Activated naive CD8-positive, alpha-beta T cell treated with anti-CD3 and anti-CD28 coated beads, Interleukin-2, amount 10 ng/mL, durations not matched to agents 7 days and 5 days (primary cell): ENCODE measurements around the gene UGT1A1. TPM values are rescaled to one million over a fixed set of nuclear protein-coding genes. Genes with fewer than 3 reads are reported as not detected.

ENCODE experiments used
- ATAC-seq: fragments of 150-1000 bp; cut with Tn5 transposase; one replicate; pipeline ENCODE4 v1.10.0; 2021; ENCODE audit warnings: low read depth, moderate library complexity
- POLR2A ChIA-PET: fragments of 350-600 bp; sonication (Branson Sonifier 250); formaldehyde crosslinking; loops from one replicate; lab custom pipeline; 2021; ENCODE audit warnings: antibody characterized with exemption; lab: Charles Lee
- DNase-seq: peaks from one replicate; pipeline ENCODE4 v3.0.0; 2021
- H3K27ac Mint-ChIP-seq: one replicate; pipeline ENCODE4 v1.8.0; 2022; ENCODE audit warnings: mild to moderate bottlenecking, mixed read lengths
- H3K27me3 Mint-ChIP-seq: one replicate; pipeline ENCODE4 v1.8.0; 2022; ENCODE audit warnings: mild to moderate bottlenecking, moderate library complexity, mixed read lengths
- H3K36me3 Mint-ChIP-seq: one replicate; pipeline ENCODE4 v1.8.0; 2021; ENCODE audit warnings: mild to moderate bottlenecking, mixed read lengths
- H3K4me1 Mint-ChIP-seq: one replicate; pipeline ENCODE4 v1.8.0; 2021; ENCODE audit warnings: mixed read lengths
- H3K4me3 Mint-ChIP-seq: one replicate; pipeline ENCODE4 v1.8.0; 2022; ENCODE audit warnings: mild to moderate bottlenecking, moderate library complexity, mixed read lengths
- H3K9me3 Mint-ChIP-seq: one replicate; pipeline ENCODE4 v1.8.0; 2021; ENCODE audit warnings: mixed read lengths
- total RNA-seq, 2 experiments: library from RNA; stranded (reverse); gene quantifications; one replicate each; pipeline ENCODE4 v1.2.3, GENCODE V29; 2021

Gene UGT1A1
- total RNA-seq, 2 experiments from 2014 or later: not detected

DNA sequence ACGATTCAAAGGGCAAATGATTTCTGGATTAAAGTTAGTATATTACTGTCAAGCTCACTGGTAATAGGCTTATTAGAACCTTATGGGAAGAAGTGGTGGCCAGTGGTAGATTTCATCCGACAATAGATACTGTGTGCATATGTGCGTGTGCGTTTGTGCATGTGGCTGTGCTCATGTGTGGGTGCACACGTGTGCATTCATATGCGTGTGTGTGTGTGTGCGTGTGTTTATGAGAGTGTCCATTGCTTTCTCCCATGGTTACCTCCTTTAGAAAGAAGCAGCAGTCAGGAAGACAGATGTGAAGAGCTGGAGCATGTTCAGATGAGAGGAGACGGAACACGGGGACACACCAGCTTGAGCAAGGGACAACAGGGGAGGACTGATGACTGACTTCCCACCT is 9.2 kb downstream of the UGT1A1 start:
- POLR2A ChIA-PET: no interaction called here
- no peaks in the 10 kb centered on the region for H3K4me1 Mint-ChIP-seq
- no peak for ATAC-seq

DNA sequence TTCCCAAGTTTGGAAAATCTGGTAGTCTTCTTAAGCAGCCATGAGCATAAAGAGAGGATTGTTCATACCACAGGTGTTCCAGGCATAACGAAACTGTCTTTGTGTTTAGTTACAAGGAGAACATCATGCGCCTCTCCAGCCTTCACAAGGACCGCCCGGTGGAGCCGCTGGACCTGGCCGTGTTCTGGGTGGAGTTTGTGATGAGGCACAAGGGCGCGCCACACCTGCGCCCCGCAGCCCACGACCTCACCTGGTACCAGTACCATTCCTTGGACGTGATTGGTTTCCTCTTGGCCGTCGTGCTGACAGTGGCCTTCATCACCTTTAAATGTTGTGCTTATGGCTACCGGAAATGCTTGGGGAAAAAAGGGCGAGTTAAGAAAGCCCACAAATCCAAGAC is 12.1 kb downstream of the UGT1A1 start:
- H3K4me1 Mint-ChIP-seq: no peaks in the 10 kb centered on the region
- ATAC-seq (no peak), DNase-seq (no peak)
- no peaks in the 10 kb centered on the region for H3K9me3 Mint-ChIP-seq
- H3K27me3 Mint-ChIP-seq: peaks cover 5% of the 10 kb centered on the region
- H3K36me3 Mint-ChIP-seq: no peaks in the 10 kb centered on the region
- POLR2A ChIA-PET: no interaction called here
- H3K4me3 Mint-ChIP-seq: no peak overlapping the region
- no peak overlapping the region for H3K27ac Mint-ChIP-seq

More for the DNA sequence above, 9.2 kb downstream of the UGT1A1 start:
- Mint-ChIP-seq H3K9me3 (no peaks in the 10 kb centered on the region), H3K4me3 (no peak overlapping the region), H3K27ac (no peak overlapping the region), H3K27me3 (peaks cover 8% of the 10 kb centered on the region), H3K36me3 (no peaks in the 10 kb centered on the region)
- DNase-seq: no peak

DNA sequence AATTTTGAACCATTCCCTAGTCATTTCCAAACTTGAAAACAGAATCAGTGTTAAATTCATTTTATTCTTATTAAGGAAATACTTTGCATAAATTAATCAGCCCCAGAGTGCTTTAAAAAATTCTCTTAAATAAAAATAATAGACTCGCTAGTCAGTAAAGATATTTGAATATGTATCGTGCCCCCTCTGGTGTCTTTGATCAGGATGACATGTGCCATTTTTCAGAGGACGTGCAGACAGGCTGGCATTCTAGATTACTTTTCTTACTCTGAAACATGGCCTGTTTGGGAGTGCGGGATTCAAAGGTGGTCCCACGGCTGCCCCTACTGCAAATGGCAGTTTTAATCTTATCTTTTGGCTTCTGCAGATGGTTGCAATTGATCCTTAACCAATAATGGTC is 12.5 kb downstream of the UGT1A1 start:
- no peak overlapping the region for H3K4me3 Mint-ChIP-seq
- no peaks in the 10 kb centered on the region for H3K36me3 Mint-ChIP-seq
- H3K4me1 Mint-ChIP-seq: no peaks in the 10 kb centered on the region
- POLR2A ChIA-PET: no interaction called here
- no peaks in the 10 kb centered on the region for H3K9me3 Mint-ChIP-seq
- ATAC-seq (no peak), DNase-seq (no peak)
- H3K27me3 Mint-ChIP-seq: peaks cover 3% of the 10 kb centered on the region
- no peak overlapping the region for H3K27ac Mint-ChIP-seq

DNA sequence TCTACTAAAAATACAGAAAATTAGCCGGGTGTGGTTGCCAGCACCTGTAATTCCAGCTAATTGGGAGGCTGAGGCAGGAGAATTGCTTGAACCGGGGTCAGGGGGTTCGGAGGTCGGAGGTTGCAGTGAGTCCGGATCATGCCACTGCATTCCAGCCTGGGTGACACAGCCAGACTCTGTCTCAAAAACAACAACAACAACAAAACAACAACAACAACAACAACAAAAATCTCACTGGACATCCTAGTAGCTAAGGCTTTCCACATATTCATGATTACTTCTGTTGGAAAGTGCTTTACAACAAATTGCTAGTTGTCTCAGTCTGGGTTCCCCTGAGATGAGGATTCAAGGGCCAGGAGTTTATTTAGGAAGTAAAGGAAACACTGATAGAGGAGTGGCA is 13.8 kb downstream of the UGT1A1 start:
- H3K27ac Mint-ChIP-seq: no peak overlapping the region
- no peaks in the 10 kb centered on the region for H3K27me3 Mint-ChIP-seq
- H3K4me3 Mint-ChIP-seq: no peak overlapping the region
- ATAC-seq (no peak), DNase-seq (no peak)
- no peaks in the 10 kb centered on the region for H3K4me1 Mint-ChIP-seq
- POLR2A ChIA-PET: no interaction called here
- H3K9me3 Mint-ChIP-seq: no peaks in the 10 kb centered on the region
- no peaks in the 10 kb centered on the region for H3K36me3 Mint-ChIP-seq

DNA sequence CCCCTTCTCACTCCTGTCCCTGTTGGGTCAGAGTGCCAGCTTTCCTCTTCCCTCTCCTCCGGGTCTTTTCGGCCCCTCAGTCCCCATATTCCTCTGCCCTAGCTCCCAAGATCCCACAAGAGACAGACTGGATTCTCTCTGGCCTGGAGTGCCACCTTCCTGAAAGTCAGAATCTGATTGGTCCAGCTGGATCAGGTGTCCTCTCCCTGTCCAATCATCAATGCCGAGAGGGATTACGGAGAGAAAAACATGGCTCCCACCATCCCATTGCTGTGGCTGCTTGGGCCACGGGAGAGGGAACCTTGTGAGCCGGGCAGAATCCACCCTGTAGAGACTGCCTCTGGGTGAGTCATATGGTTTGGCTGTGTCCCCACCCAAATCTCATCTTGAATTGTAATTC is 15.3 kb downstream of the UGT1A1 start:
- DNase-seq (no peak), ATAC-seq (no peak)
- POLR2A ChIA-PET: interaction anchor here (0.7 kb wide), 1 partner anchor 192 kb away, joined by 4 read pairs; no protein-coding TSS in a partner anchor
- H3K9me3 Mint-ChIP-seq: no peaks in the 10 kb centered on the region
- no peaks in the 10 kb centered on the region for H3K4me1 Mint-ChIP-seq
- no peak overlapping the region for H3K4me3 Mint-ChIP-seq
- no peaks in the 10 kb centered on the region for H3K27me3 Mint-ChIP-seq
- H3K36me3 Mint-ChIP-seq: no peaks in the 10 kb centered on the region
- H3K27ac Mint-ChIP-seq: no peak overlapping the region

DNA sequence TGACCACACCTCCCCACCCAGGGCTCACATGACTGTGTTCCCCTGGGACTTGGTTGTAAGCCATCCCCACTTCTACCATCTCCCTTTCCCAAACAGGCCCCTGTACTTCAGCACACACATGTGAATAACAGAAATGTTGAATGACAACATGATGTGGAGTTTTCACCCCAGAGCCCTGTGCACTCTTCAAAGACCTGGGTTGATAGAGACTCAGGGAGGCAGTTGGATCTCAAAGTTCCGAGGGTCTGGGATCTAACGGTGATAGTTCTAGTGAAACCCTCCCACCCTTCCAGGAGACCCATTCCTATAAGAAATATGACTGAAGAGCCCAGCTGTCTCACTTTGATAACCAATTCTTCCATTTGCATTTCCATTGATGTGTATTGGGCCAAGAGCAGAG is 18.0 kb downstream of the UGT1A1 start, which contains the start of gene MROH2A:
Gene MROH2A, plus strand, starts transcription at position 301 of the 400 bp plus-strand sequence. CDS start 1,029 bp downstream, outside the sequence.
- Mint-ChIP-seq H3K4me3 (no peak within 1 kb of the TSS), H3K36me3 (no peaks in the 10 kb centered on the region), H3K27me3 (peaks cover 7% of the 10 kb centered on the region), H3K27ac (no peak within 1 kb of the TSS), H3K9me3 (no peaks in the 10 kb centered on the region), H3K4me1 (no peaks in the 10 kb centered on the region)
- DNase-seq: no peak
- POLR2A ChIA-PET: no interaction called here
- ATAC-seq: no peak

DNA sequence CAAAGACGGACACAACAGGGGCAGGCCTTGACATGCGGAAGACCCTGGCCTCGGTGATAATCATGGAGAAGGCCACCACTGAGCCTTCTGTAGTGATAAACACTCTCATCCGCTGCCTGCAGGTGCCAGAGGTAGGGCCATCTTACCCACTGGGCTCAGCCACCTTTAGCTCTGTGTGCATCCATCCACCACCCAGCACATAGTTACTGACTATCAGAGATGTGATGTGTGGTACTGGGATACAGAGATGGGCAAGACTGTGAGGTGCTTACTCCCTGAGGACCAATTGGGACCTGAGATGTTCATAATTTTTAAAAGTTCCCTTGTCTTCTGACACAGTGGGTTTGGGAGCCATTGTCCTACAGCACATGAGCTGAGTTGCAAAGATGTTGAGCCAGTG is 19.7 kb downstream of the UGT1A1 start:
- no peak overlapping the region for H3K27ac Mint-ChIP-seq
- no peak overlapping the region for H3K4me3 Mint-ChIP-seq
- no peaks in the 10 kb centered on the region for H3K4me1 Mint-ChIP-seq
- no peaks in the 10 kb centered on the region for H3K9me3 Mint-ChIP-seq
- H3K36me3 Mint-ChIP-seq: no peaks in the 10 kb centered on the region
- H3K27me3 Mint-ChIP-seq: peaks cover 11% of the 10 kb centered on the region
- POLR2A ChIA-PET: no interaction called here
- no peak for ATAC-seq
- no peak for DNase-seq

DNA sequence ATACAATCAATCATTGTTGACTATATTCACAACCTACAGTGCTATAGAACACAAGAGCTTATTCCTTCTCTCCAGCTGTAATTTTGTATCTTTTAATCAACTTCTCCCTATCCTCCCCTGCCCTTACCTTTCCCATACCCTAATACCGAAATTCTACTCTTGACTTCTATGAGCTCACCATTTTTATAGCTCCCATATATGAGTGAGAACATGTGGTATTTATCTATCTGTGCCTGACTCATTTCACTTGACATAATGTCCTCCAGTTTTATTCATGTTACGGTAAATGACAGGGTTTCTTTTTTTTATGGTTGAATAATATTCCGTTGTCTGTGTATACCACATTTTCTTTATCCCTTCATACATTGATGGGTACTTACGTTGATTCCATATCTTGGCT is 20.7 kb downstream of the UGT1A1 start:
- Mint-ChIP-seq H3K4me1 (no peaks in the 10 kb centered on the region), H3K9me3 (no peaks in the 10 kb centered on the region), H3K27me3 (peaks cover 11% of the 10 kb centered on the region), H3K27ac (no peak overlapping the region), H3K4me3 (no peak overlapping the region), H3K36me3 (no peaks in the 10 kb centered on the region)
- POLR2A ChIA-PET: no interaction called here
- DNase-seq (no peak), ATAC-seq (no peak)

DNA sequence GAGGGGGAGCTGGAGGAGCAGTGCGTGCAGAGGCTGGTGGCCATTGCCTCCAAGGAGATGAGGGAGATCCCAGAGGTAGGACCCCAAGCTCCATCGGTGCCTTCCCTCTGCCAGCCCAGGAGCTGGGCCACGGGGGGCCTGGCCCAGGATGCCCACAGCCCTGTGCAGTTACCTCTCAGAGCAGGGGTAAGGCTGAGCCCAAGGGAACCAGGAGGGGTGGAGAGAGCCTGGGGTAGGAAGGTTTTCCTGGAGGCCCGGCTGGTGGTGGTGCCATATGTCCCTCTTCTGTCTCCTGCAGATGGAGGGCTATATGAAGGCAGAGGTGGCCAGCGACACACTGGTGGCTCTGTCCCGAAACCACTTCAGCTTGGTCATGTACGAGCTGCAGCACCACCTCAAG is 29.5 kb downstream of the UGT1A1 start:
- DNase-seq (no peak), ATAC-seq (no peak)
- Mint-ChIP-seq H3K27ac (no peak overlapping the region), H3K9me3 (peaks cover 4% of the 10 kb centered on the region), H3K4me1 (no peaks in the 10 kb centered on the region), H3K27me3 (peaks cover 4% of the 10 kb centered on the region), H3K36me3 (no peaks in the 10 kb centered on the region), H3K4me3 (no peak overlapping the region)
- POLR2A ChIA-PET: no interaction called here

DNA sequence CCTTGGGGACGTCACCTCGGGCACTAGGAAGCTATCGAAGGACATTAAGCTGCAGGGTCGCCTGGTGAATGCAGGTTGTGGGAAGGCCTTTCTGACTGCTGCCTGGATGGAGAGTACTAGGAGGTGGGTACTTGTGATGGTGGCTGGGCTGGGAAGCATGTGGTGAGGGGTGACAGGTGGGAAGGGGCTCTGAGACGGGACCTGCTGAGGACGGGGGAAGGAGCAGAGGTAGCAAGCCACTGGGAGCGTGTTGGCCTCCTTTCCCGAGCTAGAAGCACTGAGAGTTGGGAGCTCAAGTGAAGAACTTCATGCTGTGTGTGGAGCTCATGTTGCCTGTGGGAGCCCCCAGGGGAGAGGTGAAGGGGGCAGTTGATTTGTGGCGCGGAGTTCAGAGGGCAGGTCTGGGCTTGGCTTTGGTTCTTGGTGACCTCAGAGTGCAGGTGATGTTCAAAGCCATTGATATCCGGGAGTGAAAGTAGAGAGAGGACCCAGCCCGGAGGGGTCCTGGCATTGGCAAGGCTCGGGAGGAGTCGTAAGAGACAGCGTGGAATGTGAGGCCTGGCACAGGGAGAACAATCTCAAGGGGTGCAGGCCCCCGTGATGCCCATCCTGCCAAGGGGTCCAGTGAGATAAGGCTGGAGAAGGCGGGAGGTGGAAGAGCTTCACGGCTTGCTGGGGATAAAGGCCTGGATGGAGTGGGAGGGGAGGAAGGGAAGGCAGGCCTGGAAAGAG is 31.2 kb downstream of the UGT1A1 start:
- H3K4me1 Mint-ChIP-seq: no peaks in the 10 kb centered on the region
- POLR2A ChIA-PET: no interaction called here
- peaks cover under 1% of the 10 kb centered on the region for H3K27me3 Mint-ChIP-seq
- H3K9me3 Mint-ChIP-seq: peaks cover 2% of the 10 kb centered on the region
- no peaks in the 10 kb centered on the region for H3K36me3 Mint-ChIP-seq
- DNase-seq (no peak), ATAC-seq (no peak)
- H3K27ac Mint-ChIP-seq: no peak overlapping the region
- H3K4me3 Mint-ChIP-seq: no peak overlapping the region

DNA sequence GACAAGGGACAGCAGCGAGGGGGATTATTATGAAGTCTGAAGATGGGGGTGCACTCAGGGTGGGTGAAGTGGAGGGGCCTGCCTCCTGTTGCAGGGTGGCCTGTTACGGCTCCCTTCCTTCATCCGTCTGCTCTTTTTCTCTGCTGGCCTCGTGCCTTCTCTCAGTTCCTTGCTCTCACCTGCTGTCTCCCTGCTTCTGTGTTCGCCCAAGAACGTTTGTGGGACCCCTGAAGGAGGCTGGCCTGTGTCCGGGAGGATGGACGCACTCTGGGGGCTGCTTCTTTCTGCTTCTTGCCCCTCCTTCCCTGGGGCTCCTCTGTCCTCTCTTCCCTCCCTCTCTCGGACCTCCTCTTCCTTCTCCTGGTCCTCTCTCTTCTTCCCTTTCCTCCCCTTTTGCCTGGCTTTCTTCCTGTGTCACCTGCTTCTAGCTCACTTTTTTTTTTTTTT is 31.8 kb downstream of the UGT1A1 start:
- Mint-ChIP-seq H3K9me3 (no peaks in the 10 kb centered on the region), H3K4me3 (no peak overlapping the region), H3K27ac (no peak overlapping the region), H3K27me3 (no peaks in the 10 kb centered on the region), H3K4me1 (no peaks in the 10 kb centered on the region), H3K36me3 (no peaks in the 10 kb centered on the region)
- POLR2A ChIA-PET: no interaction called here
- no peak for ATAC-seq
- no peak for DNase-seq

DNA sequence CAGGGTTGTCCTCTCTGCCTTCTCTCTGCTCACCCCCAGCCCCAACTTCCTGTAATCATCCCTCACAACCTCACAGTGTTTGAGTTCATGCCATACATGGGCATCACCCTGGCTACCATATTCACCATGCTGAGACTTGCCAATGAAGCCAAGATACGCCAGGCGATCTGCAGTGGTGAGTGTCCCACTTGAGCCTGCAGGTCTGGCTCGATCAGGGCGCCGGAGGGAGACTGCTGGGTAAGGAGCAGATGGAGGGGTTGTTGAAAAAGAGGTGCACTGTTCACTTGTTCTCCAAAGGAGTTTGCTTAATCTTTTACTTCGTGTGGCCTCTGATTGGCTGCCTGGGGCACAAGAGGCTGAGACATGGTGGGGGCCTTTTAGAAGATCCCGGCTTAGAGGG is 32.6 kb downstream of the UGT1A1 start:
- H3K36me3 Mint-ChIP-seq: no peaks in the 10 kb centered on the region
- DNase-seq (no peak), ATAC-seq (no peak)
- H3K4me1 Mint-ChIP-seq: no peaks in the 10 kb centered on the region
- peaks cover 2% of the 10 kb centered on the region for H3K27me3 Mint-ChIP-seq
- POLR2A ChIA-PET: no interaction called here
- H3K4me3 Mint-ChIP-seq: no peak overlapping the region
- H3K9me3 Mint-ChIP-seq: no peaks in the 10 kb centered on the region
- no peak overlapping the region for H3K27ac Mint-ChIP-seq

DNA sequence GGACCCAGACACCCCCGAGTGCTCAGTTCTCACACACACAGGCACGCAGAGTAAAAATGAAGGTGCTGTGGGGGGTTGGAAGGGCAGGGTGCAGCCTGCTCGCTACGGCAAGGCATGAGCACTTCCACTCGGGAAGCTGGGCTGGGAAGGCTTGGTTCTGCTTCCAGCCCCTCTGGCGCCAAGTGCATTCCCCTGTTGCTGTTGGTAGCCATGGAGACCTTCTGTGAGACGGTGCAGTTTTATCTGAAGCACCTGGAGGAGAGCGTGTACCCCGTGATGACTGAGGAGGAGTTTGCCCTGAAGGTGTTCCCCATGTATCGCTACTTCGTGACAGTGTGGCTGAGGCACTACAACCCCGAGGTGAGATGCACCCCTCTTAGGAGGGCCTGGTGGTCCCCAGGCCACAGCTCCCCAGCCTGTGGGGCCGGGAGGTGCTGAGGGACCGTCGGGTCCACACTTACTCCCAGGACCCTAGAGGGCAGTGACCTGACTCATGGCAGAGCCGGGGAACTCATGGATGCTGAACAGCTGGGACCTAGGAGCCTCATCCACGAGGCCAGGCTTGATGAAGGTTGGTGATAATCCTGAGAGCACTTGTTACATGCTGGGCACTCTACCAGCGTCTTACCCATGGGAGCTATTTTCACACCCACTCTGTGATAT is 33.5 kb downstream of the UGT1A1 start:
- H3K36me3 Mint-ChIP-seq: no peaks in the 10 kb centered on the region
- POLR2A ChIA-PET: no interaction called here

DNA sequence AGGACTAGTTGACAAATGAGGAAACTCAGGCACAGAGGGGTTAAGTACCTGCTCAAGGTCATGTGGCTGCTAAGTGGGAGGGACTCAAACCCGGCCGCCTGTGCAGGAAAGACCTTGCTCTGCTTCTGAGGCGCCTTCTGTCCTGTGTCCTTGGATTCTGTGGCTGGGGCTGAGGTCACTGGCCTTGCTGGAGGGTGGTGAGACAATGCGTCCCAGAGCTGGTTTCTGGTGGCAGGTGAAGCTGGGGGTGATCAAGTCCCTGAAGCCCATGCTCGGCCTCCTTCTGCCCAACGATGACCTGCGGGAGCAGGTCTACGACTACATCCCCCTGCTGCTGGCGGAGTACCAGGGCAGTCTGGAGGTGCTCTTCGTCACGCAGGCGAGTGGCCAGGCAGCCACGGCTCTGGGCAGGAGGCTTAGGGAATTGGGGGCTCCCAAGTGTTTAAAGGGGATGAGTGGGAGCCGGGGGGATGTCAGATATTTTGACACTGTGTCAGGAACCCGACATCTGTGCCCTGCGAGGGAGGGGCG is 34.1 kb downstream of the UGT1A1 start:
- POLR2A ChIA-PET: no interaction called here
- no peaks in the 10 kb centered on the region for H3K9me3 Mint-ChIP-seq
- no peak for ATAC-seq
- H3K4me1 Mint-ChIP-seq: no peaks in the 10 kb centered on the region
- H3K27me3 Mint-ChIP-seq: peaks cover 9% of the 10 kb centered on the region
- no peak overlapping the region for H3K27ac Mint-ChIP-seq
- no peaks in the 10 kb centered on the region for H3K36me3 Mint-ChIP-seq
- H3K4me3 Mint-ChIP-seq: no peak overlapping the region
- no peak for DNase-seq

More for the DNA sequence above, 33.5 kb downstream of the UGT1A1 start:
- no peaks in the 10 kb centered on the region for H3K9me3 Mint-ChIP-seq
- ATAC-seq (no peak), DNase-seq (no peak)
- H3K27ac Mint-ChIP-seq: no peak overlapping the region
- peaks cover 7% of the 10 kb centered on the region for H3K27me3 Mint-ChIP-seq
- H3K4me3 Mint-ChIP-seq: no peak overlapping the region
- no peaks in the 10 kb centered on the region for H3K4me1 Mint-ChIP-seq
